Liver (tissue), 9 donors: ENCODE data around the gene OTOP3. TPM values are rescaled to one million over a fixed set of nuclear protein-coding genes. Genes with fewer than 3 reads are reported as not detected.

Experiments used
- DNase-seq: peaks from one replicate; pipeline ENCODE4 v3.0.0-alpha.2; 2017; ENCODE audit warnings: low spot score
- H3K27ac ChIP-seq, 2 donors: one replicate each; pipeline ENCODE4 v1.7.0; 2013; ENCODE audit warnings: inconsistent platforms in 2 of 2, low read length in 2 of 2, control low read depth in 1 of 2, low read depth in 1 of 2, mild to moderate bottlenecking in 1 of 2
- H3K27me3 ChIP-seq, 4 donors: one replicate each; pipeline versions ENCODE4 v1.6.1 to v1.7.0; 2013; ENCODE audit warnings: low read length in 3 of 4, inconsistent platforms in 1 of 4, mild to moderate bottlenecking in 1 of 4, moderate library complexity in 1 of 4; ENCODE audit not compliant: control insufficient read depth in 4 of 4, insufficient read depth in 4 of 4
- H3K36me3 ChIP-seq, 4 donors: one replicate each; pipeline versions ENCODE4 v1.6.1 to v1.7.0; 2013; ENCODE audit warnings: low read length in 3 of 4, mild to moderate bottlenecking in 3 of 4, low read depth in 1 of 4, moderate library complexity in 1 of 4; ENCODE audit not compliant: control insufficient read depth in 4 of 4, insufficient read depth in 3 of 4
- H3K4me1 ChIP-seq, 4 donors: one replicate each; pipeline versions ENCODE4 v1.6.1 to v1.7.0; 2013; ENCODE audit warnings: low read length in 3 of 4, mild to moderate bottlenecking in 3 of 4, moderate library complexity in 1 of 4; ENCODE audit not compliant: control insufficient read depth in 4 of 4, insufficient read depth in 4 of 4
- H3K4me3 ChIP-seq, 3 donors: one replicate each; pipeline versions ENCODE4 v1.6.1 to v1.7.0; 2013; ENCODE audit warnings: low read length in 3 of 3, control low read depth in 1 of 3, low read depth in 1 of 3, mild to moderate bottlenecking in 1 of 3
- H3K9ac ChIP-seq, 2 donors: one replicate each; pipeline ENCODE4 v1.7.0; 2013; ENCODE audit warnings: low read length in 2 of 2, mild to moderate bottlenecking in 2 of 2, moderate library complexity in 2 of 2, control low read depth in 1 of 2, low read depth in 1 of 2
- H3K9me3 ChIP-seq, 4 donors: one replicate each; pipeline versions ENCODE4 v1.6.1 to v1.7.0; 2013; ENCODE audit warnings: low read length in 3 of 4; ENCODE audit not compliant: control insufficient read depth in 4 of 4
- EGR1 ChIP-seq, 2 donors: IDR thresholded peaks; 2 replicates each; pipeline ENCODE4 v1.6.1; 2016 to 2018; ENCODE audit warnings: antibody characterized with exemption in 2 of 2, low read depth in 2 of 2
- FOXA1 ChIP-seq: IDR thresholded peaks from 2 replicates; pipeline ENCODE4 v1.6.1; 2016; ENCODE audit warnings: antibody characterized with exemption
- HNF4G ChIP-seq: IDR thresholded peaks from 2 replicates; pipeline ENCODE4 v1.6.1; 2016; ENCODE audit warnings: antibody characterized with exemption
- MAX ChIP-seq: IDR thresholded peaks from 2 replicates; pipeline ENCODE4 v1.6.1; 2016; ENCODE audit warnings: antibody characterized with exemption
- RAD21 ChIP-seq, 2 donors: IDR thresholded peaks; 2 replicates each; pipeline ENCODE4 v1.6.1; 2016; ENCODE audit warnings: antibody characterized with exemption in 2 of 2, mild to moderate bottlenecking in 2 of 2
- TAF1 ChIP-seq: conservative IDR thresholded peaks from 2 replicates; pipeline ENCODE4 v1.6.1; 2016; ENCODE audit warnings: antibody characterized with exemption, mild to moderate bottlenecking
- ZBTB33 ChIP-seq: IDR thresholded peaks from 2 replicates; pipeline ENCODE4 v1.6.1; 2016; ENCODE audit warnings: antibody characterized with exemption
- WGBS: extraction: QIAGEN DNeasy Blood & Tissue Kit; methylation state at CpG from one replicate; pipeline ENCODE4 v1.1.7; 2013; 5-methylcytosine and 5-hydroxymethylcytosine counted together
- polyA plus RNA-seq, 2 donors: library from polyadenylated mRNA; stranded (reverse) in 1 of 2; unstranded in 1 of 2; fragments of 200-250 nt in 1 of 2; fragments of >200 nt in 1 of 2; fragmentation: Nextera tagmentation in 1 of 2; extraction: Ambion mirVana in 1 of 2; gene quantifications; one replicate each; pipeline versions ENCODE4 v1.2.1 to v1.2.3, GENCODE V29; 2013 to 2015
- total RNA-seq, 2 donors: library from RNA; depleted of rRNA; stranded (reverse); fragments of >200 nt; gene quantifications; one replicate each; pipeline ENCODE4 v1.2.3, GENCODE V29; 2014
- TF ChIP-seq, protein P1 (sequence below): IDR thresholded peaks from 2 replicates; pipeline ENCODE4 v1.6.1; 2016; ENCODE audit warnings: antibody characterized with exemption, mild to moderate bottlenecking
- TF ChIP-seq, protein P2 (sequence below): fragments of 150-350 bp; IDR thresholded peaks from 2 replicates; pipeline ENCODE4 v1.5.1; 2017; ENCODE audit warnings: improper control_type of control experiment, low read depth, low read length; ENCODE audit not compliant: missing input control
- donor health status: healthy.
- donor health status: healthy.
- donor health status: healthy.
- donor health status: healthy.
- donor health status: healthy.

OTOP3 gene, protein sequence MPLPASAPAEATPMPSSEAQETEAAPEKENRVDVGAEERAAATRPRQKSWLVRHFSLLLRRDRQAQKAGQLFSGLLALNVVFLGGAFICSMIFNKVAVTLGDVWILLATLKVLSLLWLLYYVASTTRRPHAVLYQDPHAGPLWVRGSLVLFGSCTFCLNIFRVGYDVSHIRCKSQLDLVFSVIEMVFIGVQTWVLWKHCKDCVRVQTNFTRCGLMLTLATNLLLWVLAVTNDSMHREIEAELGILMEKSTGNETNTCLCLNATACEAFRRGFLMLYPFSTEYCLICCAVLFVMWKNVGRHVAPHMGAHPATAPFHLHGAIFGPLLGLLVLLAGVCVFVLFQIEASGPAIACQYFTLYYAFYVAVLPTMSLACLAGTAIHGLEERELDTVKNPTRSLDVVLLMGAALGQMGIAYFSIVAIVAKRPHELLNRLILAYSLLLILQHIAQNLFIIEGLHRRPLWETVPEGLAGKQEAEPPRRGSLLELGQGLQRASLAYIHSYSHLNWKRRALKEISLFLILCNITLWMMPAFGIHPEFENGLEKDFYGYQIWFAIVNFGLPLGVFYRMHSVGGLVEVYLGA
- total RNA-seq (not detected), polyA plus RNA-seq (not detected)

DNA sequence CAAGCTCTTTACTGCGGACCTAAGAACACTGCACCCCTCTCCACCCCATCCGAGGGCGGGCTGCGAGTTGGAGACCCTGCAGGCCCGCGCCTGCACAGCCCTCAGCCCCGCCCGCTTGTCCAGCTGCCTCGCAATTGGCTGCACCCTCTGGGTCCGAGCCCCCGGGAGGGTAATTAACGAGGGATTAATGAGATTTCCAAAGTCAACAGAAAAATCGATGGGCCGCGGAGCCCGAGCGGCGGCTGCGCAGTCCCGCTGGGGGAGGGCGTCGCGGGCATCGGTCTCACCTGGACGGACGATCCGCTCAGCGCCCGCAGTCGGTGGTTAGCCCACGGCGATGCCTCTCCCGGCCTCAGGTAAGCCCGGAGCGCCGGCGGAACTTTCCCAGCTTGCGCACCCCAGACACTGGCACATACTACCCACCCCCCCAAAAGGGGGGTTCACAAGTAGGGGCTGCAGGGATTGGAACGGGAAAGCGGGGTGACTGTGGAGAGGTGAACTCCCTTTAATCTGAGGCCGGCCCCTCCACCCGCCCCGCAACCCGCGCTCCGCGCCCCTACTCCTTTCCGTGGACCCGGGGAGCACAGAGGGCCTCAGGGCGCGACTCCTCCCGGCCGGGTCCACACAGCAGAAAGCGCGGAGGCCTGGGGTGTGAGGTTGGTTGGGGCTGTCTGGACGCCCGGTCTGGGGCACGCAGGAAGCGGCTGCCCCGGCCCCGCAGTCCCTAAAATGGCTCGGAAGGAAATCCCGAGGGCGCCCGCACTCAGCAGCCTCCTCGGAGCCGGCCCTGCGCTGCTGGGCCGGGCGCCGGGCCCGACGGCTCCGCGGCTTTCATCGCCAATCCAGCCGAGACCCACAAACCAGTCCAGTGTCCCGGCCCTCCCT is at the start of gene OTOP3:
Gene OTOP3, plus strand, starts transcription at position 314 of the 885 bp plus-strand sequence. Its CDS starts 24 bp downstream, at position 338.
- Histone ChIP-seq H3K4me3 (peak within 1 kb of the TSS in 1 of 3 donors; percentile 18), H3K9me3 (no peaks in the 10 kb centered on the region), H3K27ac (no peak within 1 kb of the TSS), H3K4me1 (peaks cover 0 to 7% (median 2%) of the 10 kb centered on the region in 4 donors), H3K27me3 (peaks cover 2 to 14% (median 4%) of the 10 kb centered on the region in 4 donors), H3K36me3 (no peaks in the 10 kb centered on the region), H3K9ac (no peak within 1 kb of the TSS)
- DNase-seq, result no peak
- TF ChIP-seq HNF4G (no peak), EGR1 (IDR thresholded peaks at IDR 0.05; ENCODE audit: low read depth in 2 of 2) (no peak), FOXA1 (no peak), RAD21 (IDR thresholded peaks at IDR 0.05) (no peak), TAF1 (no peak)
- TF ChIP-seq, protein P1, sequence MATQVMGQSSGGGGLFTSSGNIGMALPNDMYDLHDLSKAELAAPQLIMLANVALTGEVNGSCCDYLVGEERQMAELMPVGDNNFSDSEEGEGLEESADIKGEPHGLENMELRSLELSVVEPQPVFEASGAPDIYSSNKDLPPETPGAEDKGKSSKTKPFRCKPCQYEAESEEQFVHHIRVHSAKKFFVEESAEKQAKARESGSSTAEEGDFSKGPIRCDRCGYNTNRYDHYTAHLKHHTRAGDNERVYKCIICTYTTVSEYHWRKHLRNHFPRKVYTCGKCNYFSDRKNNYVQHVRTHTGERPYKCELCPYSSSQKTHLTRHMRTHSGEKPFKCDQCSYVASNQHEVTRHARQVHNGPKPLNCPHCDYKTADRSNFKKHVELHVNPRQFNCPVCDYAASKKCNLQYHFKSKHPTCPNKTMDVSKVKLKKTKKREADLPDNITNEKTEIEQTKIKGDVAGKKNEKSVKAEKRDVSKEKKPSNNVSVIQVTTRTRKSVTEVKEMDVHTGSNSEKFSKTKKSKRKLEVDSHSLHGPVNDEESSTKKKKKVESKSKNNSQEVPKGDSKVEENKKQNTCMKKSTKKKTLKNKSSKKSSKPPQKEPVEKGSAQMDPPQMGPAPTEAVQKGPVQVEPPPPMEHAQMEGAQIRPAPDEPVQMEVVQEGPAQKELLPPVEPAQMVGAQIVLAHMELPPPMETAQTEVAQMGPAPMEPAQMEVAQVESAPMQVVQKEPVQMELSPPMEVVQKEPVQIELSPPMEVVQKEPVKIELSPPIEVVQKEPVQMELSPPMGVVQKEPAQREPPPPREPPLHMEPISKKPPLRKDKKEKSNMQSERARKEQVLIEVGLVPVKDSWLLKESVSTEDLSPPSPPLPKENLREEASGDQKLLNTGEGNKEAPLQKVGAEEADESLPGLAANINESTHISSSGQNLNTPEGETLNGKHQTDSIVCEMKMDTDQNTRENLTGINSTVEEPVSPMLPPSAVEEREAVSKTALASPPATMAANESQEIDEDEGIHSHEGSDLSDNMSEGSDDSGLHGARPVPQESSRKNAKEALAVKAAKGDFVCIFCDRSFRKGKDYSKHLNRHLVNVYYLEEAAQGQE, result no peak
- TF ChIP-seq, protein P2, sequence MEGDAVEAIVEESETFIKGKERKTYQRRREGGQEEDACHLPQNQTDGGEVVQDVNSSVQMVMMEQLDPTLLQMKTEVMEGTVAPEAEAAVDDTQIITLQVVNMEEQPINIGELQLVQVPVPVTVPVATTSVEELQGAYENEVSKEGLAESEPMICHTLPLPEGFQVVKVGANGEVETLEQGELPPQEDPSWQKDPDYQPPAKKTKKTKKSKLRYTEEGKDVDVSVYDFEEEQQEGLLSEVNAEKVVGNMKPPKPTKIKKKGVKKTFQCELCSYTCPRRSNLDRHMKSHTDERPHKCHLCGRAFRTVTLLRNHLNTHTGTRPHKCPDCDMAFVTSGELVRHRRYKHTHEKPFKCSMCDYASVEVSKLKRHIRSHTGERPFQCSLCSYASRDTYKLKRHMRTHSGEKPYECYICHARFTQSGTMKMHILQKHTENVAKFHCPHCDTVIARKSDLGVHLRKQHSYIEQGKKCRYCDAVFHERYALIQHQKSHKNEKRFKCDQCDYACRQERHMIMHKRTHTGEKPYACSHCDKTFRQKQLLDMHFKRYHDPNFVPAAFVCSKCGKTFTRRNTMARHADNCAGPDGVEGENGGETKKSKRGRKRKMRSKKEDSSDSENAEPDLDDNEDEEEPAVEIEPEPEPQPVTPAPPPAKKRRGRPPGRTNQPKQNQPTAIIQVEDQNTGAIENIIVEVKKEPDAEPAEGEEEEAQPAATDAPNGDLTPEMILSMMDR, result no peak
- 5% methylated on average over 78 of the region's 78 CpGs for WGBS

DNA sequence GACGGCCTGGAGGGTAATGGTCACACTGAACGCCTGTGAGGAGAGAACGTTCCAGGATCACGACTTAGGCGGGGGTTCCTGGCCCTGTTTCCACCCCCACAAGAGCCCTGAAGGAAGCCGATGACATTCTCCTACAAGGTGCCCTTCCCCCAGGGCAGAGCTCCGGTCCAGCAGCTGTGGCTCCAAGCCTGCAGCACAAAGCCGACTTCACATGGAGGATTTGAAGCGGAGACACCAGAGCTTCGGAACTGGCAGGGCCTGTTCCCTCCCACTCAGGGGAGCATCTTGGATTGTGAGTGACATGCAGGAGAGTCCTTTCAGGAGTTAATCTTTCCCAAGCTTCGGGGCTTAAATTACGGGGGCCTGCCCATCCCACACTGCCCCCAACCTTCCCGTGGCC is 47.2 kb upstream of the OTOP3 start:
- Histone ChIP-seq H3K27me3 (no peaks in the 10 kb centered on the region), H3K4me3 (no peak overlapping the region), H3K9me3 (no peaks in the 10 kb centered on the region), H3K36me3 (no peaks in the 10 kb centered on the region), H3K4me1 (peaks cover 0 to 11% (median 8%) of the 10 kb centered on the region in 4 donors), H3K9ac (no peak overlapping the region), H3K27ac (no peak overlapping the region)
- TF ChIP-seq ZBTB33, result no peak
- no peak for TF ChIP-seq MAX
- no peak for TF ChIP-seq RAD21 (IDR thresholded peaks at IDR 0.05)
- DNase-seq, result no peak
- WGBS, result 76% methylated on average over 13 of the region's 13 CpGs
